Neuronal stem cell (in vitro differentiated cells): ENCODE measurements around the gene STXBP1.
A peak's percentile ranks its signal among the peaks of the same experiment; 100 is the strongest.

ENCODE experiments used
- DNase-seq: peaks from one replicate; pipeline ENCODE4 v3.0.0-alpha.2; 2013; ENCODE audit warnings: low spot score
- H2AFZ ChIP-seq: one replicate; pipeline ENCODE4 v1.6.1; 2013; ENCODE audit warnings: mild to moderate bottlenecking, low read length, inconsistent platforms
- H2AK5ac ChIP-seq: 2 replicates; pipeline ENCODE4 v1.6.1; 2013; ENCODE audit warnings: low read depth, mild to moderate bottlenecking, inconsistent platforms, low read length, moderate library complexity, mixed read lengths
- H2BK120ac ChIP-seq: 2 replicates; pipeline ENCODE4 v1.6.1; 2013; ENCODE audit warnings: low read depth, mild to moderate bottlenecking, inconsistent platforms, low read length, moderate library complexity, mixed read lengths
- H2BK12ac ChIP-seq: one replicate; pipeline ENCODE4 v1.6.1; 2013; ENCODE audit warnings: low read length, inconsistent platforms
- H2BK15ac ChIP-seq: 2 replicates; pipeline ENCODE4 v1.6.1; 2013; ENCODE audit warnings: mild to moderate bottlenecking, low read length, inconsistent platforms, mixed read lengths
- H2BK5ac ChIP-seq: one replicate; pipeline ENCODE4 v1.6.1; 2013; ENCODE audit warnings: inconsistent platforms, mild to moderate bottlenecking, low read length, moderate library complexity
- H3K14ac ChIP-seq: one replicate; pipeline ENCODE4 v1.6.1; 2013; ENCODE audit warnings: low read length, inconsistent platforms
- H3K18ac ChIP-seq: 2 replicates; pipeline ENCODE4 v1.6.1; 2013; ENCODE audit warnings: low read length, inconsistent platforms
- H3K23ac ChIP-seq: 2 replicates; pipeline ENCODE4 v1.6.1; 2013; ENCODE audit warnings: low read depth, mild to moderate bottlenecking, mixed read lengths, low read length, inconsistent platforms; ENCODE audit not compliant: poor library complexity
- H3K27ac ChIP-seq: replicated peaks from 3 replicates; pipeline ENCODE4 v1.5.1; 2013; ENCODE audit warnings: low read length, inconsistent platforms
- H3K27me3 ChIP-seq, 3 experiments: 2 replicates each; pipeline ENCODE4 v1.6.1; 2013; ENCODE audit warnings: low read length in 3 of 3, mild to moderate bottlenecking in 2 of 3, inconsistent platforms in 1 of 3, low read depth in 1 of 3, mixed read lengths in 1 of 3, moderate library complexity in 1 of 3; ENCODE audit not compliant: control insufficient read depth in 3 of 3, insufficient read depth in 3 of 3
- H3K36me3 ChIP-seq, 2 donors: replicated peaks in 1 of 2; 2 replicates each; pipeline ENCODE4 v1.6.1; 2013; ENCODE audit warnings: low read length in 2 of 2; ENCODE audit not compliant: control insufficient read depth in 2 of 2, insufficient read depth in 2 of 2
- H3K4ac ChIP-seq: 2 replicates; pipeline ENCODE4 v1.6.1; 2013; ENCODE audit warnings: inconsistent platforms, mild to moderate bottlenecking, low read length, moderate library complexity
- H3K4me1 ChIP-seq, 2 donors: 1 replicate in 1 of 2; 2 replicates in 1 of 2; pipeline ENCODE4 v1.6.1; 2013; ENCODE audit warnings: low read length in 2 of 2, low read depth in 1 of 2; ENCODE audit not compliant: control insufficient read depth in 2 of 2, insufficient read depth in 1 of 2
- H3K4me2 ChIP-seq: one replicate; pipeline ENCODE4 v1.6.1; 2013; ENCODE audit warnings: mild to moderate bottlenecking, low read length, inconsistent platforms; ENCODE audit not compliant: insufficient read depth, poor library complexity, severe bottlenecking
- H3K4me3 ChIP-seq, 2 donors: 2 replicates each; pipeline ENCODE4 v1.5.1; 2013; ENCODE audit warnings: low read length in 2 of 2, mild to moderate bottlenecking in 2 of 2, inconsistent platforms in 1 of 2, moderate library complexity in 1 of 2
- H3K79me1 ChIP-seq: one replicate; pipeline ENCODE4 v1.6.1; 2013; ENCODE audit warnings: low read depth, mild to moderate bottlenecking, inconsistent platforms, low read length, moderate library complexity
- H3K9ac ChIP-seq: one replicate; pipeline ENCODE4 v1.6.1; 2013; ENCODE audit warnings: mild to moderate bottlenecking, low read depth, low read length, inconsistent platforms; ENCODE audit not compliant: poor library complexity
- H3K9me3 ChIP-seq, 2 donors: replicated peaks in 1 of 2; 2 replicates each; pipeline versions ENCODE3 to v1.6.1; 2013; ENCODE audit warnings: low read length in 2 of 2, mild to moderate bottlenecking in 2 of 2, inconsistent platforms in 1 of 2, low read depth in 1 of 2, mixed read lengths in 1 of 2, moderate library complexity in 1 of 2; ENCODE audit not compliant: control insufficient read depth in 2 of 2, insufficient read depth in 1 of 2
- H4K8ac ChIP-seq: one replicate; pipeline ENCODE4 v1.6.1; 2013; ENCODE audit warnings: low read depth, mild to moderate bottlenecking, inconsistent platforms, low read length, moderate library complexity
- H4K91ac ChIP-seq: one replicate; pipeline ENCODE4 v1.6.1; 2013; ENCODE audit warnings: low read length, low read depth, mild to moderate bottlenecking, inconsistent platforms; ENCODE audit not compliant: poor library complexity
- WGBS, 2 donors: extraction: QIAGEN DNeasy Blood & Tissue Kit; methylation state at CpG; one replicate each; pipeline ENCODE4 v1.1.7; 2013; ENCODE audit warnings: missing lambda C conversion rate in 2 of 2, mixed read lengths in 1 of 2; ENCODE audit not compliant: insufficient read length in 2 of 2, insufficient replicate concordance in 1 of 2; ENCODE audit errors: extremely low coverage in 2 of 2; 5-methylcytosine and 5-hydroxymethylcytosine counted together

STXBP1 gene

DNA sequence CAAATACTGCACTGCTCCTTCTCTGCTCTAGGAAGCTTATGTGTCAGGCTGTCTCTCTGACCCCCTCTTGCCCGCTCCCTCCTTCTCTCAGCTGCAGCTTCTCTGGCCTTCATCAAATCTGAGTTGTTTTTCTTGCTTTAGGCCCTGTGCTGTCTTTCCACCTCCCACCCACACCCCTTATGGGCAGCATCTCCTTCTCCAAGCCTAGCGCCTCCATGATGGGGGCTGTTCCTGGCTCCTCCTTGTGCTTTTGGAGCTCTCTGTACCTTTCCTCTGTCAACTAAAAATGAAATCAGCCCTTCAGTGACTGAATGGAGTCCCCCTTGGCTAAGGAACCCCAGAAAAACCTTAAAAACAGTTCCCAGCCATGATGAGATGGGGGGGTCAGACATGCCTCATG lies 88.1 kb downstream of the STXBP1 start:
- Histone ChIP-seq H3K14ac (no peak overlapping the region), H2AK5ac (peak overlapping the region; percentile 72), H4K91ac (no peak overlapping the region), H3K9me3 (no peaks in the 10 kb centered on the region), H2AFZ (no peak overlapping the region), H2BK12ac (no peak overlapping the region), H2BK5ac (no peak overlapping the region), H3K4ac (no peak overlapping the region), H3K4me1 (peaks cover 0 to 4% of the 10 kb centered on the region in 2 donors), H3K27ac (no peak overlapping the region), H3K9ac (no peak overlapping the region), H2BK15ac (peak overlapping the region; percentile 9), H3K79me1 (no peaks in the 10 kb centered on the region), H3K36me3 (no peaks in the 10 kb centered on the region), H3K18ac (no peak overlapping the region), H3K27me3 (no peaks in the 10 kb centered on the region), H3K4me3 (no peak overlapping the region), H3K4me2 (no peak overlapping the region), H3K23ac (no peak overlapping the region), H2BK120ac (no peak overlapping the region), H4K8ac (no peak overlapping the region)
- WGBS, 2 donors: no CpG with 5 or more reads among the region's 2 CpGs
- no peak for DNase-seq

DNA sequence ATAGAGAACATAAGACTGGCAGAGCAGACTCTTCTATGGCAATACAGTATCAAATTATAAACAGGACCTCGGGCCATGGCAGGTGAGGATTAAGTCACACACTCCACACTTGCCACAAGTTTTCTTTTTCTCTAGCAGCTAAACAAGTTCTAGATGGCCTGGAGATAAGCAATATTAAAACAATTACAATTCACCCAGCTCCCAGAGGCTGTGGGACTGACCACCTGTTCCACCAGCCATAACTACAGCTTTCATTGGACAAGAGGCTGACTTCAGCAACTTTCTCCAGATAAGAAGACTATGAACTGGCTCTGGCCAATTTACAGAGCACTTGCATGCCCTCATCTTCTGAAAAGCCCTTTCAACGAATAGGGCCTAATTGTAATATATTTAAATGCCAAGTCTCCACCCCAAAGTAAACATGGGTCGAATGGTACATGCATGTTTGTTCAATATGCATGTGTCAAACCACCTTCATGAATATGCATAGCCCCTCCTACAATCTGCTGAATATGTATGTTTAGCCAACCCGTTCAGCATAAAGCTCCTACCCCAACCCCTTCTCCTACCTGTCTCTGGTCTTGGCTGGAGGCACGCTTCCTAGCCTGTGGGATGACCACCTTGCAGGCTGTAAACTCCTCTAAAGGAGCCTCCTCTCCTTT lies 88.6 kb downstream of the STXBP1 start:
- Histone ChIP-seq H2AFZ (no peak overlapping the region), H3K4ac (no peak overlapping the region), H2BK15ac (no peak overlapping the region), H3K4me2 (no peak overlapping the region), H3K27me3 (no peaks in the 10 kb centered on the region), H2BK120ac (no peak overlapping the region), H3K9me3 (no peaks in the 10 kb centered on the region), H3K4me1 (peaks cover 6 to 10% of the 10 kb centered on the region in 2 donors), H2BK12ac (no peak overlapping the region), H3K36me3 (no peaks in the 10 kb centered on the region), H3K18ac (no peak overlapping the region), H4K91ac (no peak overlapping the region), H3K4me3 (no peak overlapping the region), H3K27ac (no peak overlapping the region), H2BK5ac (no peak overlapping the region), H3K9ac (no peak overlapping the region), H4K8ac (no peak overlapping the region), H3K79me1 (no peaks in the 10 kb centered on the region), H3K14ac (no peak overlapping the region), H2AK5ac (no peak overlapping the region), H3K23ac (no peak overlapping the region)
- no peak for DNase-seq
- no CpG with 5 or more reads among the region's 5 CpGs for WGBS, 2 donors

DNA sequence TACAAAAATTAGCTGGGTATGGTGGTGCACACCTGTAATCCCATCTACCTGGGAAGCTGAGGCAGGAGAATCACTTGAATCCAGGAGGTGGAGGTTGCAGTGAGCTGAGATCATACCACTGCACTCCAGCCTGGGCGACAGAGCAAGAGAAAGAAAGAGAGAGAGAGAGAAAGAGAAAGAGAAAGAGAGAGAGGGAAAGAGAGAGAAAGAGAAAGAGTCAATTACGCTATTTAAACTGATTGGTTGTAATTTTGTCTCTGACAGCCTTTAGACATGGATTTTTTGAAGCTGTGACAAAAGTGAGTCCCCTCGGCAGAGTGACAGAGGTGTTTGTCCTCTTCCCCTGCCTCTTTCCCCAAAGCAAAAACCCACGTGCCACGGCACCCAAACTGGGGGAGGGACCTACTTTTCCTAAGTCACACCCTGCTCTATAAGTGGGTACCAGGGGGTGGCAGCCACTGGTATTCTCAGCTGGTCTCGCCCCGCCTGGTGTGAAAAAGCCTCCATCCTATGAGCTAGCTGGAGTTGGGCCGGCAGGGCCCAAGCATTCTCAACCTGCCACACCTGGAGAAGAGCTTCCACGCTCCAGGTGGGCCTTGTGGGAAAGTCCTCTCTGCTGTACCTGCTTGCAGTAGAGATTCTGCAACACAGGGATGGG lies 91.3 kb downstream of the STXBP1 start:
- Histone ChIP-seq H3K27me3 (no peaks in the 10 kb centered on the region), H2BK15ac (peak overlapping the region; percentile 37), H2BK12ac (no peak overlapping the region), H4K8ac (no peak overlapping the region), H2BK5ac (no peak overlapping the region), H3K79me1 (no peaks in the 10 kb centered on the region), H2BK120ac (no peak overlapping the region), H3K4me2 (no peak overlapping the region), H3K4me1 (peaks cover 7 to 12% of the 10 kb centered on the region in 2 donors), H3K4ac (no peak overlapping the region), H2AK5ac (no peak overlapping the region), H3K9me3 (peaks cover 0 to 3% of the 10 kb centered on the region in 2 donors), H3K36me3 (no peaks in the 10 kb centered on the region), H3K9ac (no peak overlapping the region), H3K23ac (no peak overlapping the region), H3K27ac (no peak overlapping the region), H4K91ac (no peak overlapping the region), H3K18ac (peak overlapping the region; percentile 28), H2AFZ (no peak overlapping the region), H3K4me3 (no peak overlapping the region), H3K14ac (no peak overlapping the region)
- DNase-seq: no peak
- WGBS, 2 donors: no CpG with 5 or more reads among the region's 9 CpGs

DNA sequence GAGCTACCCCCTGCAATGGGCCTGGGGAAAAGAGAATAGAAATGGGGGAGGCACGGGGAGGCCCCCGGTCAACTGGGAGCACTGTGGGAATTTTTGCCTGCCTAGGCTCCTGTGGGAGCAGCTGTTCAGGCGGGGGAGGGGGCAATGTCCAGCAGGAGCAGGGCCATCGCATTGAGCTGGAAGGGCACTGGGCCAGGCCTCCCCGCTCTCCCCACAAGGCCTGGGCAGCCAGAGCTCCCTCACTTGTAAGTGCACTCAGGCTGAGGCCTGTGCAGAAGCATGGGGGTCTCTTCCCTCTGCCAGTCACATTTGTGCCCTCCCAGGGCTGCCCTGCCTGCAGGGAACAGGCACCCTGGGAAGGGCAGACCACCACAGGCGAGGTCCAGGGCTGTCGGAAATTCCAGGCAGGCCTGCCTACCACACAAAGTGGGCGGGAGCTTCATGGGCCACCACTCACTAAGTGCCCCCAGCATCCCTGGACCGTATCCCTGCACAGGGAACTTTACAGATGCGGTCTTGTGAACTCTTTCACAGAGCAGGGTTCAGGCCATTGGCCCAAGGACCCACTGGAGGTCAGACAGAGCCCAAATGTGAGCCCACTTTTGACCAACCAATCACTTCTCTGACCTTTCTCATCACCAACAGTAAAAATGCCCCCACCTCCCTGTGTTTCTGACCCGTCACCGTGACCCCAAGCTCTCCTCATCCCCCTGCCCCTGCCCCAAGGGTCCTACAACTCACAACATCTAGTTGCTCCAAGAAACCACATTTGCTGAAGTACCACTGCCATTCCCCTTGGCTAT lies 93.7 kb downstream of the STXBP1 start:
- DNase-seq: no peak
- Histone ChIP-seq H2BK5ac (no peak overlapping the region), H3K4me3 (no peak overlapping the region), H3K4ac (no peak overlapping the region), H3K4me2 (no peak overlapping the region), H3K27me3 (no peaks in the 10 kb centered on the region), H3K18ac (peak overlapping the region; percentile 86), H3K79me1 (no peaks in the 10 kb centered on the region), H3K9ac (peak overlapping the region; percentile 64), H3K14ac (no peak overlapping the region), H2BK12ac (no peak overlapping the region), H2BK120ac (no peak overlapping the region), H2BK15ac (peak overlapping the region; percentile 77), H3K27ac (no peak overlapping the region), H2AFZ (peak overlapping the region; percentile 78), H4K8ac (no peak overlapping the region), H3K36me3 (no peaks in the 10 kb centered on the region), H3K23ac (no peak overlapping the region), H3K4me1 (peaks cover 7 to 10% of the 10 kb centered on the region in 2 donors), H4K91ac (no peak overlapping the region), H3K9me3 (peaks cover 0 to 3% of the 10 kb centered on the region in 2 donors), H2AK5ac (peak overlapping the region; percentile 30)
- WGBS, 2 donors: no CpG with 5 or more reads among the region's 12 CpGs
